Activated CD8-positive, alpha-beta memory T cell treated with anti-CD3 and anti-CD28 coated beads, Interleukin-2, amount 50 U/mL, for 1 hour (primary cell): ENCODE data around the gene ARMS2.

Experiments
- DNase-seq: peaks from one replicate; pipeline ENCODE4 v3.0.0-alpha.2; 2020; ENCODE audit errors: extremely low read depth

Gene ARMS2

GRCh38 chr10:122469848-122470247, 15.4 kb downstream of the ARMS2 start:
- DNase-seq = no peak

GRCh38 chr10:122471531-122472177, 17.2 kb downstream of the ARMS2 start:
- no peak for DNase-seq

GRCh38 chr10:122473116-122473515, 18.7 kb downstream of the ARMS2 start:
- no peak for DNase-seq

- DNase-seq = no peak
Observed at GRCh38 chr10:122474131-122474818, 19.8 kb downstream of the ARMS2 start.

- no peak for DNase-seq
Observed at GRCh38 chr10:122475100-122475499, 20.6 kb downstream of the ARMS2 start.

- DNase-seq = no peak
Observed at GRCh38 chr10:122475591-122476332, 21.3 kb downstream of the ARMS2 start.

- no peak for DNase-seq
Observed at GRCh38 chr10:122476333-122476695, 21.9 kb downstream of the ARMS2 start.

- DNase-seq = no peak
Observed at GRCh38 chr10:122477436-122477835, 23.0 kb downstream of the ARMS2 start.

GRCh38 chr10:122478971-122479370, 24.5 kb downstream of the ARMS2 start:
- no peak for DNase-seq

- DNase-seq = no peak
Observed at GRCh38 chr10:122480146-122480833, 25.8 kb downstream of the ARMS2 start.

GRCh38 chr10:122481296-122482056, 27.0 kb downstream of the ARMS2 start:
- DNase-seq = no peak

GRCh38 chr10:122484276-122485060, 30.0 kb downstream of the ARMS2 start:
- no peak for DNase-seq

- no peak for DNase-seq
Observed at GRCh38 chr10:122485670-122486069, 31.2 kb downstream of the ARMS2 start.

GRCh38 chr10:122486406-122487080, 32.1 kb downstream of the ARMS2 start:
- DNase-seq = no peak

- no peak for DNase-seq
Observed at GRCh38 chr10:122487174-122487765, 32.8 kb downstream of the ARMS2 start.

GRCh38 chr10:122490268-122490667, 35.8 kb downstream of the ARMS2 start:
- no peak for DNase-seq

- DNase-seq = no peak
Observed at GRCh38 chr10:122490786-122491680, 36.6 kb downstream of the ARMS2 start.

GRCh38 chr10:122492006-122492405, 37.6 kb downstream of the ARMS2 start:
- no peak for DNase-seq

- no peak for DNase-seq
Observed at GRCh38 chr10:122492999-122493481, 38.6 kb downstream of the ARMS2 start.
